ENCODE results near the gene SLC35E2B.

- TF ChIP-seq POLR2AphosphoS5 (IDR thresholded peaks at IDR 0.05; ENCODE audit: low read depth, low read length) (no peak), POLR2A (IDR thresholded peaks at IDR 0.05; ENCODE audit: low read depth, low read length) (no peak)
These were observed 72.0 kb downstream of the SLC35E2B start for GRCh38 chr1:1620433-1621139.

Measured in GM12892 (cell line).